ENCODE results near the gene NEUROD1. TPM values are rescaled to one million over a fixed set of nuclear protein-coding genes. Genes with fewer than 3 reads are reported as not detected.

Gene NEUROD1
- total and polyA plus RNA-seq, 9 of the 15 experiments (the other 6 are each of a cell fraction or from before 2014, with no cell fraction given): not detected

DNA sequence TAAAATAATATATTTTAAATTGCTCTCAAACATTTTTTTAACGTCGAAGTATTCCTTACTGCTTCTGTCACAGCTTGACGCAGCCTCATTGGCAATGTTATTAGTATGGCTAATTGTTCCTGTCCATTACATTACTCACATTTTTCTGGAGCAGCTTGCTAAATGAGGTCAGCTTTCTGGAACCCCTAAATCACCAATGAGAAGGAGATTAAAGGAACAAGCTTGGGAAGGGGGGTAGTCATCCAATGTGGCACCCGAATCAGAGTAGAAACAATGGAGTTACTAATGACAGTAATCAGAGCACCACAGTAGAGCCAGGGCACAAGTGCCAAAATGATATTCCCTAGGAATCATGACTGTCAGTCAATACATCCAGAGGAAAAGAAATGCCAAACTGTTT is 5.1 kb downstream of the NEUROD1 start:
- Histone ChIP-seq H3K4me2 (ENCODE audit: insufficient read depth, low read length) (no peak overlapping the region), H3K9me1 (ENCODE audit: control insufficient read depth, insufficient read depth, low read length) (no peaks in the 10 kb centered on the region), H4K20me1 (replicated peaks; ENCODE audit: control insufficient read depth, insufficient read depth, low read length) (no peaks in the 10 kb centered on the region), H3K79me2 (ENCODE audit: control insufficient read depth, insufficient read depth, low read length) (no peaks in the 10 kb centered on the region), H3K4me1 (replicated peaks in 1 of 2; ENCODE audit: control insufficient read depth in 2 of 2, insufficient read depth in 2 of 2, low read length in 2 of 2) (no peaks in the 10 kb centered on the region), H3K36me3 (ENCODE audit: control insufficient read depth, insufficient read depth, low read length) (no peaks in the 10 kb centered on the region), H3K27me3 (ENCODE audit: control insufficient read depth in 2 of 2, insufficient read depth in 2 of 2, low read length in 2 of 2) (peaks cover 0 to 15% of the 10 kb centered on the region in 2 experiments; a peak in 3 of 5 replicates), H2AFZ (ENCODE audit: low read depth, low read length) (no peak overlapping the region), H3K4me3 (no peak overlapping the region), H3K27ac (ENCODE audit: extremely low read depth, low read depth, low read length) (no peak overlapping the region), H3K9ac (ENCODE audit: insufficient read depth in 1 of 2, low read depth in 2 of 2, low read length in 2 of 2) (no peak overlapping the region), H3K9me3 (replicated peaks; ENCODE audit: control insufficient read depth, insufficient read depth, low read depth, low read length) (no peaks in the 10 kb centered on the region)
- FAIRE-seq (no peak), ATAC-seq (no peak), DNase-seq (ENCODE audit: extremely low read depth in 1 of 4, low spot score in 3 of 4) (no peak)
- intact Hi-C loops (cut with micrococcal nuclease) (no loop called here), in situ Hi-C loops (cut with MboI) (no loop called here)
- TF ChIP-seq, protein P1, sequence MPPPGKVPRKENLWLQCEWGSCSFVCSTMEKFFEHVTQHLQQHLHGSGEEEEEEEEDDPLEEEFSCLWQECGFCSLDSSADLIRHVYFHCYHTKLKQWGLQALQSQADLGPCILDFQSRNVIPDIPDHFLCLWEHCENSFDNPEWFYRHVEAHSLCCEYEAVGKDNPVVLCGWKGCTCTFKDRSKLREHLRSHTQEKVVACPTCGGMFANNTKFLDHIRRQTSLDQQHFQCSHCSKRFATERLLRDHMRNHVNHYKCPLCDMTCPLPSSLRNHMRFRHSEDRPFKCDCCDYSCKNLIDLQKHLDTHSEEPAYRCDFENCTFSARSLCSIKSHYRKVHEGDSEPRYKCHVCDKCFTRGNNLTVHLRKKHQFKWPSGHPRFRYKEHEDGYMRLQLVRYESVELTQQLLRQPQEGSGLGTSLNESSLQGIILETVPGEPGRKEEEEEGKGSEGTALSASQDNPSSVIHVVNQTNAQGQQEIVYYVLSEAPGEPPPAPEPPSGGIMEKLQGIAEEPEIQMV (tag; conservative IDR thresholded peaks at IDR 0.05; ENCODE audit: low read depth): no peak
- TF ChIP-seq ILK (tag; IDR thresholded peaks at IDR 0.05; ENCODE audit: borderline replicate concordance, low read depth): no peak
- TF ChIP-seq ZFP36 (IDR thresholded peaks at IDR 0.05; ENCODE audit: low read depth, low read length, partially characterized antibody): no peak
- TF ChIP-seq, protein P2, sequence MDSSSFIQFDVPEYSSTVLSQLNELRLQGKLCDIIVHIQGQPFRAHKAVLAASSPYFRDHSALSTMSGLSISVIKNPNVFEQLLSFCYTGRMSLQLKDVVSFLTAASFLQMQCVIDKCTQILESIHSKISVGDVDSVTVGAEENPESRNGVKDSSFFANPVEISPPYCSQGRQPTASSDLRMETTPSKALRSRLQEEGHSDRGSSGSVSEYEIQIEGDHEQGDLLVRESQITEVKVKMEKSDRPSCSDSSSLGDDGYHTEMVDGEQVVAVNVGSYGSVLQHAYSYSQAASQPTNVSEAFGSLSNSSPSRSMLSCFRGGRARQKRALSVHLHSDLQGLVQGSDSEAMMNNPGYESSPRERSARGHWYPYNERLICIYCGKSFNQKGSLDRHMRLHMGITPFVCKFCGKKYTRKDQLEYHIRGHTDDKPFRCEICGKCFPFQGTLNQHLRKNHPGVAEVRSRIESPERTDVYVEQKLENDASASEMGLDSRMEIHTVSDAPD (CRISPR knock-in tag; IDR thresholded peaks at IDR 0.05): no peak
- TF ChIP-seq, protein P3, sequence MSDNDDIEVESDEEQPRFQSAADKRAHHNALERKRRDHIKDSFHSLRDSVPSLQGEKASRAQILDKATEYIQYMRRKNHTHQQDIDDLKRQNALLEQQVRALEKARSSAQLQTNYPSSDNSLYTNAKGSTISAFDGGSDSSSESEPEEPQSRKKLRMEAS (CRISPR knock-in tag; IDR thresholded peaks at IDR 0.05): no peak
- TF ChIP-seq, protein P4, sequence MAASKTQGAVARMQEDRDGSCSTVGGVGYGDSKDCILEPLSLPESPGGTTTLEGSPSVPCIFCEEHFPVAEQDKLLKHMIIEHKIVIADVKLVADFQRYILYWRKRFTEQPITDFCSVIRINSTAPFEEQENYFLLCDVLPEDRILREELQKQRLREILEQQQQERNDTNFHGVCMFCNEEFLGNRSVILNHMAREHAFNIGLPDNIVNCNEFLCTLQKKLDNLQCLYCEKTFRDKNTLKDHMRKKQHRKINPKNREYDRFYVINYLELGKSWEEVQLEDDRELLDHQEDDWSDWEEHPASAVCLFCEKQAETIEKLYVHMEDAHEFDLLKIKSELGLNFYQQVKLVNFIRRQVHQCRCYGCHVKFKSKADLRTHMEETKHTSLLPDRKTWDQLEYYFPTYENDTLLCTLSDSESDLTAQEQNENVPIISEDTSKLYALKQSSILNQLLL (CRISPR knock-in tag; IDR thresholded peaks at IDR 0.05; ENCODE audit: borderline replicate concordance): no peak
- no peak for TF ChIP-seq TRIM28 (IDR thresholded peaks at IDR 0.05)
- TF ChIP-seq DACH1 (IDR thresholded peaks at IDR 0.05; ENCODE audit: partially characterized antibody): no peak
- TF ChIP-seq, protein P5, sequence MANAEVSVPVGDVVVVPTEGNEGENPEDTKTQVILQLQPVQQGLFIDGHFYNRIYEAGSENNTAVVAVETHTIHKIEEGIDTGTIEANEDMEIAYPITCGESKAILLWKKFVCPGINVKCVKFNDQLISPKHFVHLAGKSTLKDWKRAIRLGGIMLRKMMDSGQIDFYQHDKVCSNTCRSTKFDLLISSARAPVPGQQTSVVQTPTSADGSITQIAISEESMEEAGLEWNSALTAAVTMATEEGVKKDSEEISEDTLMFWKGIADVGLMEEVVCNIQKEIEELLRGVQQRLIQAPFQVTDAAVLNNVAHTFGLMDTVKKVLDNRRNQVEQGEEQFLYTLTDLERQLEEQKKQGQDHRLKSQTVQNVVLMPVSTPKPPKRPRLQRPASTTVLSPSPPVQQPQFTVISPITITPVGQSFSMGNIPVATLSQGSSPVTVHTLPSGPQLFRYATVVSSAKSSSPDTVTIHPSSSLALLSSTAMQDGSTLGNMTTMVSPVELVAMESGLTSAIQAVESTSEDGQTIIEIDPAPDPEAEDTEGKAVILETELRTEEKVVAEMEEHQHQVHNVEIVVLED (CRISPR knock-in tag; IDR thresholded peaks at IDR 0.05): no peak
- TF ChIP-seq, protein P6, sequence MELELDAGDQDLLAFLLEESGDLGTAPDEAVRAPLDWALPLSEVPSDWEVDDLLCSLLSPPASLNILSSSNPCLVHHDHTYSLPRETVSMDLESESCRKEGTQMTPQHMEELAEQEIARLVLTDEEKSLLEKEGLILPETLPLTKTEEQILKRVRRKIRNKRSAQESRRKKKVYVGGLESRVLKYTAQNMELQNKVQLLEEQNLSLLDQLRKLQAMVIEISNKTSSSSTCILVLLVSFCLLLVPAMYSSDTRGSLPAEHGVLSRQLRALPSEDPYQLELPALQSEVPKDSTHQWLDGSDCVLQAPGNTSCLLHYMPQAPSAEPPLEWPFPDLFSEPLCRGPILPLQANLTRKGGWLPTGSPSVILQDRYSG (tag; conservative IDR thresholded peaks at IDR 0.05; ENCODE audit: low read depth): no peak
- no peak for TF ChIP-seq NCOA4 (IDR thresholded peaks at IDR 0.05; ENCODE audit: partially characterized antibody)
- TF ChIP-seq ZZZ3 (IDR thresholded peaks at IDR 0.05): no peak
- TF ChIP-seq ZSCAN32 (CRISPR knock-in tag; IDR thresholded peaks at IDR 0.05): no peak
- CTCF ChIA-PET (ENCODE audit: low intra/inter-chr PET ratio): no interaction called here
- POLR2A ChIA-PET: interaction anchor here (0.6 kb wide), 1 partner anchor 295 kb away, joined by 4 read pairs; no protein-coding TSS in a partner anchor
- WGBS (ENCODE audit: insufficient coverage, low coverage, missing lambda C conversion rate): 3% methylated on average over 4 of the region's 4 CpGs
- BruUV-seq (replicated peaks): no TSS peak
